Astrocyte of the spinal cord (primary cell): ENCODE results near the gene NPAS3.

ENCODE experiments used
- DNase-seq: peaks from one replicate; pipeline ENCODE4 v3.0.0; 2011; ENCODE audit warnings: low read depth, low spot score
- H3K4me3 ChIP-seq: 2 replicates; pipeline ENCODE4 v1.5.1; 2011; ENCODE audit warnings: low read depth, mild to moderate bottlenecking, low read length, moderate library complexity
- CTCF ChIP-seq: IDR thresholded peaks from 2 replicates; pipeline ENCODE4 v1.5.1; 2012; ENCODE audit warnings: low read depth, mild to moderate bottlenecking, low read length, inconsistent platforms
- in situ Hi-C: cut with HindIII; loops from 2 replicates; pipeline ENCODE4 v1.10.0; 2017; ENCODE audit warnings: low sequenced_read_pairs

The NPAS3 gene

GRCh38 chr14:33510063-33510481 lies 571.4 kb downstream of the NPAS3 start:
- H3K4me3 ChIP-seq, result no peak overlapping the region
- peak; percentile 90 for DNase-seq
- no peak for TF ChIP-seq CTCF
- in situ Hi-C loops, result no loop called here

GRCh38 chr14:33510991-33511390 lies 572.3 kb downstream of the NPAS3 start:
- no peak overlapping the region for H3K4me3 ChIP-seq
- DNase-seq, result no peak
- no peak for TF ChIP-seq CTCF
- in situ Hi-C loops, result no loop called here

GRCh38 chr14:33511851-33512640 lies 573.4 kb downstream of the NPAS3 start:
- peak; percentile 73 for DNase-seq
- no peak overlapping the region for H3K4me3 ChIP-seq
- TF ChIP-seq CTCF, result no peak
- in situ Hi-C loops, result no loop called here

GRCh38 chr14:33515441-33515840 lies 576.8 kb downstream of the NPAS3 start:
- no peak for TF ChIP-seq CTCF
- no peak overlapping the region for H3K4me3 ChIP-seq
- peak; percentile 20 for DNase-seq

GRCh38 chr14:33515899-33516298 lies 577.2 kb downstream of the NPAS3 start:
- DNase-seq, result no peak
- no peak overlapping the region for H3K4me3 ChIP-seq
- TF ChIP-seq CTCF, result no peak
- in situ Hi-C loops, result no loop called here

More at GRCh38 chr14:33515441-33515840, 576.8 kb downstream of the NPAS3 start:
- in situ Hi-C loops, result no loop called here

- in situ Hi-C loops, result no loop called here
- DNase-seq, result no peak
- TF ChIP-seq CTCF, result no peak
- no peak overlapping the region for H3K4me3 ChIP-seq
These were observed 578.3 kb downstream of the NPAS3 start for GRCh38 chr14:33516898-33517436.
